ENCODE measurements around the gene DPY19L1.
"Not testable (repeated sequence)": the region's sequence is repeated elsewhere in the genome, so short reads cannot be mapped to it uniquely, and the experiment has no call there.

Gene DPY19L1

DNA sequence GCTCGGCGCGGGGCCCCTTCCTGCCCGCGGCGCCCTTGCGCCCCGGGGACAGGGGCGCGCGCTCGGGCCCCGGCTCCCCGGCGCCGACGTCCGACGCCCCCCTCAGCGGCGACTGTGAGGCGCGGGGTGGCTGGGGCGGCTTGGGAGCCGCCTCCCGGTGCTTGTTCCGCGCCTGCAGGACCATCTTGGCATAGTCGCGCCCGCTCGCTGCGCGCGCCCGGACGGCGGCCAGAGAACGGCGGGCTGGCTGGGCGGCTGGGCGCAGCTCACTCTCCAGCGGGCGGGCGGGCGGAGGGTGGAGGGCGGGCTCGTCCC is at the start of gene DPY19L1:
TSS of gene DPY19L1 (minus strand) at position 275 of the 315 bp plus-strand sequence. CDS start at position 184, 91 bp downstream.
- no peak; the same call in 2 of the 3 replicates for ATAC-seq
- TF ChIP-seq ZNF565 (CRISPR knock-in tag; conservative IDR thresholded peaks at IDR 0.05; ENCODE audit: low read depth) (no peak), ZC3H10 (CRISPR knock-in tag; IDR thresholded peaks at IDR 0.05) (no peak), ZNF70 (CRISPR knock-in tag; IDR thresholded peaks at IDR 0.05) (no peak), BACH2 (CRISPR knock-in tag; IDR thresholded peaks at IDR 0.05; ENCODE audit: borderline replicate concordance) (no peak), CSRNP3 (CRISPR knock-in tag; IDR thresholded peaks at IDR 0.05) (no peak), GLIS3 (CRISPR knock-in tag; IDR thresholded peaks at IDR 0.05) (no peak), ESRRG (CRISPR knock-in tag; IDR thresholded peaks at IDR 0.05) (no peak)

DNA sequence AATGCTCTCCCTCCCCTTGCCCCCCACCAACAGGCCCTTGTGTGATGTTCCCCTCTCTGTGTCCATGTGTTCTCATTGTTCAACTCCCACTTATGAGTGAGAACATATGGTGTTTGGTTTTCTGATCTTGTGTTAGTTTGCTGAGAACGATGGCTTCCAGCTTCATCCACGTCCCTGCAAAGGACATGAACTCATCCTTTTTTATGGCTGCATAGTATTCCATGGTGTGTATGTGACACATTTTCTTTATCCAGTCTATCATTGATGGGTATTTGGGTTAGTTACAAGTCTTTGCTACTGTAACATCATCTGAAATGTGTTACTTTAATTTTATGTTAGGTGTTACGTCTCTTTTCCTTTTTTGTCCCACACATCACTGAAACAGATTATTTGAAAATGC is 42.2 kb upstream of the DPY19L1 start:
- not testable (repeated sequence) for ATAC-seq

DNA sequence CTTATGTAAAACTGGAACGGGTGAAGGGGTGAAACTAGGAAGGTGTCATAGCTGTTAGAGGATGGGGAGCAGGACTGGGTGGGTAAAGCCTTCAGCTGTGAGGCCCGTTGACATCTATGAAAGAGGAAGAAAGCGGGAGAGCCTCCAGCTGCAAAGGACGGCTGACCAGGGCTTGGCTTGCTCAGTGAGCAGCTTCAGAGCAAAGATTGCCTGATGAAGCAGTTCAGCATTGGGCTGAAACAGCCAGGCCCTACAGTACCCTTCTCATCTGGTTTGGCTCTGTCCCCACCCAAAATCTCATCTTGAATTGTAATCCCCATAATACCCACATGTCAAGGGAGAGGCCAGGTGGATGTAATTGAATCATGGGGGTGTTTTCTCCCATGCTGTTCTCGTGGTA is 36.7 kb upstream of the DPY19L1 start:
- peak; percentile 41; the same call in 2 of the 3 replicates for ATAC-seq

GRCh38 chr7:35072950-35073827 is 35.9 kb upstream of the DPY19L1 start:
- peak; percentile 91 for ATAC-seq

- ATAC-seq = not testable (repeated sequence)
These were observed 31.8 kb upstream of the DPY19L1 start for GRCh38 chr7:35069084-35069483.

DNA sequence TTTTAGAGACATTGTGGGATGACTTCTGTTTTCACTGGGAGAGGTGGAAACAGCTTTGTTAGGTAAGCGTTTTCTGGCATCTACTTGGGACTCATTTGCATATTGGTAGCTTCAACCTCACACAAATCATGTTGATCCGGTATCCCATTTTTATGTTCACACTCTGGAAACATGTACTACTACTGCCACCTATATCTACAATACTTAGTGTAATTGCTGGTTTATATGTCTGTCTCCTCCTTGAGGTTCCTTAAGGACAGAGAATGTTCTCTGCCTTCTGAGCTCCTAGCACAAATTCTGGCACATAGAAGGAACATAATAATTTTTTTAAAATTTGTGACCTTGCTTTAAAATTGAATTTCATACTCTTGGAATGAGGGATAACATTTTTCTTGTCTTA is 28.1 kb upstream of the DPY19L1 start:
- peak; percentile 52; the same call in 2 of the 3 replicates for ATAC-seq

DNA sequence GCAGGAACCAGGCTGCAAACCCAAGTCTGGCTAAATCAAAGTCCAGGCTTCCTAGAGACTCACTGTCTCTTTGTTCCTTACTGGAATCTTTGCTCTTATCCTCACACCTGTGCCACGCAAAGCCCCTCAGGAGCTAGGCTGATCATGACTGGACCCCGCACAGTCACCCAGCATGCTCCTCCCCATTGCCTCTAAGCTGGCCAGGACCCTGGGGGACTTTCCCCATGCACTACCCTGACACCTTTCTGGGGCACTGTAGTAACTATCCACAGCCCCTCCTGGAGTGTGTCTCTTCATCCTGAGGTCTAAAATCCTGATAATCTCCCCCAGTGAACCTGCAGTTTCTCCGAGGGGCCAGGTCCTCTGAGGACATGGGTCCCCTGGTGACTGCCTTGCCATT is 21.3 kb upstream of the DPY19L1 start:
- ATAC-seq = not testable (repeated sequence)

DNA sequence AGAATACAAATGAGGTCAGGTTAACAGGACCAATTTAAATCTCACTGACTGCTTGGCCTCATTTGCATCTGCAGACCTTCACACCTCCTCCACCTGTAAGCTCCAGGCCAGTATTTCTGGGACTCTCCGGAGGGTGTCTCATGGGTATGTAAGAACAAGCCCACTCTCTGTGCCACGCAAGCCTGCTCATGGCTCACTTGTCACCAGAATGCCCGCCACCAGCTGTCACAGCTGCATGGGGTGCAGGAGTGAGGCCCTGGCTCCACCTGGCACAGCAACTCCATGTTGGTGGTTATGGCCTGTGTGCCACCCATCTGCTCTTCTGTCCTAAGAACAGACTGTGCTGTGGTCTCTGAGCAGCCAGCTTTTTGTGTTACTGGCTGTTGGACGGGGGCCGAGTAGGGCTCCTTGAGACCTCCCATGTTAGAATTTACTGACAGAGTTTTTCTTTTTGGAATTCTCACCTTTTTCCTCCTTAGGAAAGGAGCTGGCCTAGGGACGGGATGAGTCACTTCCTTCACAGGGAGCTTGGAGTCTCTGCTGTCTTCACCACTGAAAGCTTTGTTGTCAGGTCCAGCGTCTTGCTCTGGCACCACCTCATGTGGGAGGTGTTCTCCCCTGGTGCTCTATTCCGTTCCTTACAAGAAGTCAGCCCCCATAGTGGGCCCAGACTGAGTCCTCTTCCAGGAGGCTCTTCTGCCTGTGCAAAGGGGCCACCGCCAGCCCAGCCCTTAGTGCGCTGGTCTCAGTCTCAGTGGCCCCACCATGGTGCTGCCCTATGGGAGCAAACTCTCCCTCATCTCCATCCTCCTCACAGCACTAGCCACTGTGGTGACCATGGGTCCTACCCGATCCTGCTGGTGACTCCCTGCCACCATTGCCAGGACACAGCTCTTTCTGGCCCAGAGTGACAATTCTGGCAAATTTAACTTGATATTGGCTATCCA is 20.5 kb upstream of the DPY19L1 start:
- ATAC-seq = peak; percentile 41; the same call in 2 of the 3 replicates

DNA sequence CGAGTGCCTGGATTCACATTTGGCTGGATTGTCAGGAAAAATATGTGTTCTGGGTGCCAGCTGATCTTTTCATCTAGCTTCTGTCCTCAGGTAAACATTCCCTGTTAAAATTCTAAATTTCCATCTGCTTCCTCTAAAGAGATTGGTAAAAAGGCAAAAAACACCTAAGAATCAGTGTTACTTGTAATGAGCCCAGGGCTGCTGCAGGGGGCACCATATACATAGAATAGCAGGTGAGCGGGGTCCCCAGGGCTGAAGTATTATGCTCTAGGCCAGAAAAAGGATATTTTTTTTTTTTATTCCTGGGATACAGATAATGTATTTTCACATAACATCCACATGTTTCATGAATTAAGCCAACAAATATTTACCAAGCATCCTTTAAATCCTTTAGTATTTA is 18.4 kb upstream of the DPY19L1 start:
- peak; percentile 48; the same call in 1 of the 3 replicates for ATAC-seq

- ATAC-seq = peak; percentile 65
These were observed 16.3 kb upstream of the DPY19L1 start for GRCh38 chr7:35053488-35054175.

- ATAC-seq = not testable (repeated sequence)
These were observed 11.1 kb upstream of the DPY19L1 start for GRCh38 chr7:35048390-35048789.

DNA sequence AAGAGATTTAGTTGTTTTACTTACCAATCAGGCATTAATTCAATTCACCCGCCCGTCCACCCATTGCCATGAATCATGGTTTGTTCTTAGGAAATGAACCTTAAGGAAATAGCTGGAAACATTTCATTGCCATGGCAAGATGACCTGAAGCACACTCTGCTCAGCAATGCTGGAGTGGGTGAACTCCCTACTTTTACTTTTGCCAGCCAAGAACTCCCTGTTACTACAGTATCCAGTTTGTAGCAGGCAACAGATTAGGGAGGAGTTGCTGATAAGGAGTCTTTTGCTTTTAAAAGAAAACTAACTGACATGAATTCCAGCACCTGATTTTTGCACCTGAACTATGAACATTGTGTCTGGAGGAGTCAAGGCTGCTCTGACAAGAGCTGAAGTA is 10.6 kb upstream of the DPY19L1 start:
- not testable (repeated sequence) for ATAC-seq

DNA sequence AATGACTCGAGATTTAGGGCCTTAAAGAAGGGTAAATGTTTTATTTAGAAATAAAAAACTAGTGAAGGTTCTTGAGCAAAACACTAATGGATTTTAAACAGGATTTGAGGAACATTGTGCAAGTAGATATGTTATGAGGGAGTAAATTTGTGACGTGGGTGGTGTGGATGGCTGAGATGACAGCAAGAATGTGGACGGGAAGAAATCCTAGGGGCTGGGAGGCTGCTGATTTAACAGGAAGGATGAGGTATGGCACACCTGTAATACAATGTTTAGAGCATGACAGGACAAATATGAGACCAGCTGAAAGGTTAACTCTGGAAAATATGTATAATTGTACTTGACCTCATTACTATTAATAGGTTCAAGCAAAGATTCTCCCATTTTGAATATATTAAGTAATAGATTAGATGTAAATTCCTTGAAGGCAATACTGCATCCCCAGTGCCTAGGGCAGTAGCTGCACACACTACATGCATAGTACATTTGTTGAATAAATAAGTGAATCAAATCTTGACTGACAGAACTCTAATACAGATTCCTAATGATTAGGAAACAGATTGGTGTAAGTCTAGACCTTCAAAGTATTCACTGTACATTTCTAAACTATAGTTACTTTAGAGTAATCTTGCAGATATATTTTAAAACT is 10.1 kb upstream of the DPY19L1 start:
- ATAC-seq = not testable (repeated sequence)

- not testable (repeated sequence) for ATAC-seq
These were observed 6.0 kb upstream of the DPY19L1 start for GRCh38 chr7:35043301-35043700.

Data from SK-N-SH treated with all-trans-retinoic acid at 6 μM for 48 hours (cell line).